ENCODE measurements around the gene INS. TPM values are rescaled to one million over a fixed set of nuclear protein-coding genes. Genes with fewer than 3 reads are reported as not detected.
"Not testable (repeated sequence)": the region's sequence is repeated elsewhere in the genome, so short reads cannot be mapped to it uniquely, and the experiment has no call there.

The INS gene
- total RNA-seq, 1 experiment from 2014 or later, result not detected

DNA sequence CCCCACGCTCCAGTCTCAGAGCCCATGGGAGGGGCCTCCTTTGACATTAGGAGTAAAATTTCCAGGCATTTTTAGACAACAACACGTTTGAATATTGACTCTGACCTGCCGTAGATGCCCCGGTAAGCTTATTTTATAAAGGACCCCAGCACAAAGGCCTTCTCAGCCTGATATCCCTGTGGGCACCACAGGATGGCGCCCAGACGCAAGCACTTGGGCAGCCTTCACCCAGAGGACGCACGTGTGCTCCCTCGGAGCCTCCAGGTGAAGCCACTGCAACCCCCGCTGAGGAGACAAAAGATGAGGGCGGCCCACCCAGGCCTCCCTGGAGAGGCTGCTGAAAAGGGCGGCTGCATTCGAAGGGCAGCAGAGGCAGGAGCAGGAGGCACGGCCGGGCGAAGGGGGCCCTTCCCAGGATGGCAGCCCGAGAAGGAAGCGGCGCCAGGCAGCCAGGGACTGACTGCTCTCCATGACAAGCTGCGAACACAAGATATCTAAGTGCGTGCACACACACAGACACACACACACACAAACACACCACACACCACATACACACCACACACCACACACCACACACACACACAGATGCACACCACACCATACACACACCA lies 25.8 kb upstream of the INS start:
- in situ Hi-C loops (cut with HindIII; ENCODE audit: low pct_unique_long_range_greater_than_20kb, low sequenced_read_pairs), result no loop called here
- no peak for DNase-seq (ENCODE audit: low read depth)

DNA sequence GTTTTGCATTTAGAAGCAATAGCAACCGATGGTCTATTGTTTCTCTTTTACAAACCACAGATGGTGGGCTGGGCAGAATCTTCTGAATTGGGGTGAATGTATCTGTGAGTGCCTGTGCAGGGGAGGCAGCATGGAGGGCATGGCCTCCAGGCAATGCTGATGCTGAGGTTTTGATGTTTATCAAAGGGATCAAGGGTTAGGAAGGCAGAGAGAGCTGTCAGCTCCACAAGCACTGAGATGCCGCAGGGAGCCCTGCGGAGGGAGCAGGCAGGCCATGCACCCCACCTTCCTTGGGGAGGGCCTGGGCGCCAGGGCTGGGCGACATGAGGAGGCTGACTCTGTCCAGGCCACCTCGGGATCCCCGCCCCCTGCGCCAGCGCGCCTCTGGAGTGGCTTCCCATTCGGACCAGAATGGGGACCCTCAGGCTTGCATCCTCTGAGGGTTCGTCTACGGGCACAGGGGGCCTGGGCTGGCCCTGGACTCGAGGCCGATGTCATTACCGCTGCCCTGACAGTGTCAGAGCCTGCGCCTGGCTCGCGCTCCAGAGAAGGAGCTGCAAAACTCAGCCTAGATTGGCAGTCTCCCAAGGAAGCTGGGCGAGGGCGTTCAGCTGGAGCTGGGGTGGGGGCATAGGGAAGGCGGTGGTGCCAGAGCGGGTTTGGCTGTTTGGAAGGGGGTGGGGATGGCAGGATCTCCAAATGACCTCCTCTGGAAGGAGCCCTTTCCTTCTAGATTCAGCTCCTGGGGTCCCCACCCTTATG lies 24.5 kb upstream of the INS start:
- DNase-seq (ENCODE audit: low read depth), result no peak
- in situ Hi-C loops (cut with HindIII; ENCODE audit: low pct_unique_long_range_greater_than_20kb, low sequenced_read_pairs), result no loop called here

DNA sequence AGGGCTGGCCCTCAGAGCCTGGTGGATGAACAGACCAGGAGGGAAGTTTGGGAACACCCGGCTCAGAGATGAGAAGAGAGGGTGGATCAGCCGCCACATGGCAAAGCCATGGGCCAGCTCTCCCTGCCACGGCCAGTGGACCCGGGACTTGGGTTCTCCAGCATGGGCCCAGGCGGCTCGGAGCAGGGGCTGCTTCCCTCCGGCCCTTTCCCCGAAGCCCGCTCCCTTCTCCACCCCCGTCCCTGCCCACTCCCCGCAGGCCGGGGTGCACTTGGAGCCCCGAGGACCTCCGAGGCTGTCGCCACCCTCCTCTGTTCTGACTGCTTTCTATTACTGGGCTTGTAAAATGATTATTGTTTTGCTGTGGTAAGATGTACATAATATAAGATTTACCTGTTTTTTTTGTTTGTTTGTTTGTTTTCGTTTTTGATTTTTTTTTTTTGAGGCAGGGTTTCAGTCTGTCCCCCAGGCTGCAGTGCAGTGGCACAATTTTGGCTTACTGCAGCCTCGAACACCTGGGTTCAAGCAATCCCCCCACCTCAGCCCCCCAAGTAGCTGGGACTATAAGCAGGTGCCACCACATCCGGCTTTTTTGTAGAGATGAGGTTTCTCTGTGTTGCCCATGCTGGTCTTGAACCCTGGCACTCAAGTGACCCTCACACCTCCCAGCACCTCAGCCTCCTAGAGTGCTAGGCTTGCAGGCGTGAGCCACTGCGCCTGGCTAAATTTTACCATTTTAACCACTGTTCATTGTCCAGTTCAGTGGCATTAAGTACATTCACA lies 21.9 kb upstream of the INS start:
- in situ Hi-C loops (cut with HindIII; ENCODE audit: low pct_unique_long_range_greater_than_20kb, low sequenced_read_pairs), result no loop called here
- no peak for DNase-seq (ENCODE audit: low read depth)

DNA sequence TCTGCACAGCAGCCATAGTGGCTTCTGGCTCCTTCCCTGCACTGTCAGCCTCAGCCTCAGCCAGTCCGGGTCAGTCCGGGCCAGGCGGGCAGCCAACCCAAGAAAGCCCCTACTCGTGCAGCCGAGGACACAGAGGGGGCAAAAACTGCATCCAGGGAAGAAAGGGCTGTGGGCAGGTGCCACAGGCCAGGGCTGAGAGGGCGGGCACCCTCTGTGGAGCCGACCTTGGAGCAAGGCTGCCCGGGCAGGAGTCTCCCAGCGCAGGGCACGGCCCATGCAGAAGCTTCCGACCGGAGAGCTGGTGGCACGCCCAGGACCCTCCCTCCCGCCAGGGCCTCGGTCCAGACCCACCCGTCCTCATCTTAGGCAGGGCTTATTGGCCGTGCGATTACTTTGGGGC lies 21.1 kb upstream of the INS start:
- DNase-seq (ENCODE audit: low read depth), result no peak
- in situ Hi-C loops (cut with HindIII; ENCODE audit: low pct_unique_long_range_greater_than_20kb, low sequenced_read_pairs), result no loop called here

DNA sequence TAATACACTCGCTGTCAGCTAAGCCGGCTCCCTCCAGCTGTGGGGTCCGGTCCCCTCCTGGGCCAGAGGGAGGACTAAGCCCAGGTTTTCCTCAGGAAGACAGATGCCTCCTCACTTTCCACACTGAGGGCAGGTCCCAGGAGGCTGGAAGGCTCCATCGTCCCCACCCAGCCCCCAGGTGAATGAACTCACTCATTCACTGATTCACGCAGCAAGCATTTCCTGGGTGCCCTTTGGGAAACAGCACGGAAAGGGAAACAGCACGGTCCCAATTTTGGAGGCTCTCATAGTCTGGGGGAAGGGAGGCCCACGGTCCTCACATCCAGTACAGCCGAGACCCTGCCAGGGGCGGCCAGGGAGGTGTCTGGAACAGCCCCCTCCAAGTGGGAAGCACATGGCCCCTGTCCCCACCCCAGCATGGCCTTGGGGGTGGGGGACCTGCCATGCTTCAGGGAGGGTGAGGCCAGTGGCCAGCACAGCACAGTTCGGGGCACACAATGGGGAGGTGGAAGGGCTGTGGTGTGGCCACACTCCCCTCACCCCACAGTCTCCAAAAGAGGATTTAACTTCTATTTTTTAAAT lies 19.9 kb upstream of the INS start:
- DNase-seq (ENCODE audit: low read depth), result no peak

DNA sequence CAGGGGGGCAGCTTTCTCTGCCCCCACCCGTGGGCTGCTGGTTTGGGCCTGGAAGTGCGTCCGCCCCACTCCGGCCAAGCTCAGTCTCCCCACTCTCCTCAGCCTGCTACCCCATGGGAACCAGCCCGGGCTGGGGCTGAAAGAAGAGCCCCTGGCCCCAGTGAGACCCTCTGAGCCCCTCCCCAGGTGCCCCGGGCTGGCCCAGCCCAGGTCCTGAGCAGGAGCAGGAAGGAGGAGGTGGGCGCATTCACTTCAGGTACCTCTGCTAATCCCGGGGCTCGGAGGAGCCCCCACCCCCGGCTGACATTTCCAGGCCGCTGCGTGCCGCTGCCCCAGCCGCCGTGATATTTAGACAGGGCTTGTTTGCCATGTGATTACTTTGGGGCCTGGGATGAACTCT lies 19.3 kb upstream of the INS start:
- in situ Hi-C loops (cut with HindIII; ENCODE audit: low pct_unique_long_range_greater_than_20kb, low sequenced_read_pairs), result no loop called here
- DNase-seq (ENCODE audit: low read depth), result no peak

More for the DNA sequence above, 19.9 kb upstream of the INS start:
- in situ Hi-C loops (cut with HindIII; ENCODE audit: low pct_unique_long_range_greater_than_20kb, low sequenced_read_pairs), result no loop called here

DNA sequence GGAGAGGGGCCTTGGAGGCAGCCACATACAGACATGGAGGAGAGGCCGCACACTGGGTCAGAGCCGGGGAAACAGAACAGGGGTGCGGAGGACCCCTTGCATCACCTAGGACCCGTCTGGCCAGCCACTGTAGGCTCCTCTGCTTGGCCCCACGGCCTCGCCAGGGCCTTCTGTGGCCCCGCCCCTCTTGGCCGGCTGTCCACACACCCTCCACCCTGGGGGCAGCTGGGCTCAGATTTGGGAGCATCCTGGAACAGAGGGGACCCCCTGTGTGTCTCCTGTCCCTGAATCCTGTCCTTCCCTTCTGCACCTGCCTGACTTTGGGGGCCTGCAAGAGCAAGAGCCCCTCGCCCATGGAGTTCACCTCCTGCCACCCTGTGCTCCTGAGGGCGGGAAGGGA lies 18.5 kb upstream of the INS start:
- DNase-seq (ENCODE audit: low read depth), result no peak
- in situ Hi-C loops (cut with HindIII; ENCODE audit: low pct_unique_long_range_greater_than_20kb, low sequenced_read_pairs), result no loop called here

DNA sequence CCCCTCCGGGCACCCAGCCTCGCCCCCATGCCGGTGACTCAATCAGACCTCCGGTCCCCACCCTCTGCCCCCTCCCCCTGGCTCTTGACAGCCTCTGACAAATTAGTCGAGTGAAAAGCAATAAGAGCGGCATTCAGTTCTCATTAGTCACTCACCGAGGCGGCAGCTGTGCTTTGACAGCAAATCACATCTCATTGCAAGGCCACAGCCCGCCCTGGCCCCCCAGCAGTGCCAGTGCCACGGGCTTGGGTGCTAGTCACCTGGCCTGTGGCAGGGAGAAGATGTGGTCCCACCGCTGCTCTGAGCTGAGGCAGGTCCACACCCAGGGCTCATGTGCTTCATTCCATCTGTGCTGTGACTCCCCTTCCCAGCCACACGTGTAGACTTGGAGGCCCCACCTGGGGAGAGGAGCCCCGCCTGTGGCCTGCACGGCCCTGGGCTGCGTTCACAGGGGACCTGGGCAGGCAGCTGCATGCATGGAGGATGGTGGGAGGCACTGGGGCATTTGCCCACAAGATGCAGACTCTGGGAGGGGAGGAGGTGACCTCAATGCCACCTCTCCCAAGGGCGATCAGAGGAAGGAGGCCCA lies 18.0 kb upstream of the INS start:
- peak; percentile 76 for DNase-seq (ENCODE audit: low read depth)
- in situ Hi-C loops (cut with HindIII; ENCODE audit: low pct_unique_long_range_greater_than_20kb, low sequenced_read_pairs), result no loop called here

DNA sequence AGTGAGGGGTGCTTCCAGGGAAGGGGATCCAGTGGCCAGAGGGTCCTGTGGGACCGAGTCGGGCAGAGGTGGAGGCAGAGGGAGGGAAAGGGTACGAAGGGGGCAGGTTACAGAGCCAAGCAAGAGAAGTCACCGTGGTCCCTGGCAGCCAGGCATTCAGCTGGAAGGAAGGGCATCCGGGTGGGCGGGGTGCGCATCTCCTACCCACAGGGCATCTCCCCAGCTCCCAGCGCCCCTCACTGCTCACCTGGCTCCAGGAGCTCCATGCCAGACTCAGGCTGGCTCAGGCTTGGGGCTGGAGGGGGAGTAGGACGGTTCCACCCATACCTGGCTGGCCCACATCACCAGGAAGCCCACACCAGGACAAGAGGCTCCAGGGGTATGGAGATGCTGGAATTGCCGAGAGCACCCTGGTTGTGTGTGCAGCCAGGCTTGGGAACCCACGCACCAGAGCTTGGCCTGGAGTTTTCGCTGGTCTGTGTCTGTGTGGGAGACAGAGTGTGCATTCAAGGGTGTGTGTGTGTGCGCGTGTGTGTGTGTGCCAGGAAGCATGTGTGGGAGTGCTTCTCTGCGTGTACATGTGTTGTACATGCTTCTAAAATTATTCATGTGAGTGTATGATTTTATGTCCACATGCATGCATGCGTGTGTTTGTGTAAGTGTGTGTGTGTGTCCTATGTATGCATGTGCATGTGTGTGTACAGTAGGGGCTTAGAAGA lies 17.2 kb upstream of the INS start:
- DNase-seq (ENCODE audit: low read depth); in situ Hi-C loops (cut with HindIII; ENCODE audit: low pct_unique_long_range_greater_than_20kb, low sequenced_read_pairs): not testable (repeated sequence)

DNA sequence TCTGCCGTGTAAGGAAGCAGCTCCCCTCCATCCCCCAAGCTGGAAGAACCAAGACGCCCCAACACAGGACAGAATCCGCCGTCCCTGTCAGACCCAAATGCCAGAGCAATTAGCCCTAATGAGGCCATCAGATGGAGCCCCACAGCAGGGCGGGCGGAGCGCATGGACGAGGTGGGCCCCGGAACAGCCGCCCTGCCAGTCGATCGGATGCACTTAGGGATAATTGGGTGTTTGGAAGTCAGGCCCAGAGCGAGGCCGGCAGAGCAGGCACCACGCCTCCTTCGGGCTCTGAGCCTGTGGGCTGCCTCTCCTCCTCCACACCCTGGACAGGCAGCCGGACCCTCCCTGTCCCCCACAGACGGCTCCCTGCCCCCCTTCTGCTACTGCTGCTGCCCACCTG lies 16.1 kb upstream of the INS start:
- in situ Hi-C loops (cut with HindIII; ENCODE audit: low pct_unique_long_range_greater_than_20kb, low sequenced_read_pairs), result no loop called here
- no peak for DNase-seq (ENCODE audit: low read depth)

DNA sequence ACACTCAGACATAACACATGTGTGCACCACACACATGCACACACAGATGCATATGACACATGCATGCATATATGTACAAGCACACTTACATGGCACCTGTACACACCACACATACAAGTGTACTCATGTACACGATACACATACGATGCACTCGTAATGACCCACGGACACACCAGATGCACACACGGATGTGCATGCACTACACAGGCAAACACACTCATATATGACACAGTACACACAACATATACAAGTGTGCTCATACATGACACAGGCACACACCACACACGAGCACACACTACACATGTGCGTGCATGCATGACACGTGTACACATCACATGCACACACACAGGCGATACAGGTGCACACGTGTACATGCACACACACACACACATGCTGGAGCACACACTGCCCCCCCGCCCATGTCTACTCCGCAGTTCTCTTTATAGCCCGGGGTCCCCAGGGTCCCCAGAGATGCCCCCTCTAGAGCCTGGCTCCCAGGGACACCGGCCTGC lies 15.4 kb upstream of the INS start:
- DNase-seq (ENCODE audit: low read depth), result no peak
- in situ Hi-C loops (cut with HindIII; ENCODE audit: low pct_unique_long_range_greater_than_20kb, low sequenced_read_pairs), result no loop called here

DNA sequence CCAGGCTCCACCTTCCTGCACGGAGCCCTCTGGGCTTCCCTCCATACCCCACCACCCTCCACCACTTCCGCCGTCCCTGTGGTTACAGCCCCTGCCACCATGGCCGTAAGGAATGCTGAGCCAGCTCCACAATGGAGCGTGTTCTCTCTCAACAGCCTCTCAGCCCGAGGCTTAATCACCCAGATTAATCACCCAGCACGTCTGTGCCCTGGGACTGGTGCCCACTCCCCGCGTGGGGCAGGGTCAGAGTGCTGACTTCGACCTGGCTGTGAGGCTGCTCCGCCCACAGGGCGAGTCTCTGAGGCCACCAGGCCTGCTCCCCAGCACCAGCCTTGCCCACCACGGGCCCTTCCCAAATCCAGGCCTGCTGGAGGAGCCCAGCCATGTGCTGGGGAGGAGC lies 14.7 kb upstream of the INS start:
- peak; percentile 20 for DNase-seq (ENCODE audit: low read depth)
- in situ Hi-C loops (cut with HindIII; ENCODE audit: low pct_unique_long_range_greater_than_20kb, low sequenced_read_pairs), result no loop called here

DNA sequence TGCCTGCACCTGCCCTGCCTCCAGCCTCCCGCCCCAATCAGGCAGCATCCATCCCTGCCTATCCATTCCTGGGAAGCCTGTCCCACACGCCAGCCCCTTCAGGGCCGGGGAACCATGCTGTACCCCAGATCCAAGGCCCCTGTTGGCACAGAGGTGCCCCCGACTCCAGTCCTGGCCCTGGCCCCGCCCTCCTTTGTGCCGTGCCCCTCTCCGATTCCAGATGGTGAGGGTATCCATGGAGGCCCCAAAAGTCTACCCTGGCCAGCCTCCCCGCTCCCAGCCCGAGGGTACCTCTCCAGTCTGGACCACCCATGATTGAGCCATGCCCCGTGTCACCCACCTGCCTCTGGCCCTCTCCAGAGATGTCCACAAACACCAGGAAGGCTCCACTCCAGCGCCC lies 13.4 kb upstream of the INS start:
- in situ Hi-C loops (cut with HindIII; ENCODE audit: low pct_unique_long_range_greater_than_20kb, low sequenced_read_pairs), result no loop called here
- DNase-seq (ENCODE audit: low read depth), result no peak

DNA sequence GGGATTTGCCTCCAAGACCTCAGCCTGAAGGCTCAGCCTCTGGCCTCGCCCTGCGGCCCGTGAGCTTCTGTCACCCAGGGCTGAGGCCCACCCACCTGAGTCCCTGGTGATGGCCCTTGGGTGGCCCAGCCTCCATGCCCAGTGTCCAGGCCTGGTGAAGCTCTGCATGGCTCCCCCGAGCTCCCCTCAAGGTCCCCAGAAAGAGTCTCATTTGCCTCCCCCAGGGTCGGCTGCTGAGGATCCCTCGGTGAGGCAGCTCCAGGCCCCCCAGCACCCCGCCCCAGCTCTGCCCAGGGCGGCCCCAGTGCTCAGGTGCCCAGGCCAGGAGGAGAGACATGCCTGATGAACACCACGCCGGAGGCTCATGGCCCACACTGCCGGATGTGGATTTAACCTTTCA lies 12.8 kb upstream of the INS start:
- in situ Hi-C loops (cut with HindIII; ENCODE audit: low pct_unique_long_range_greater_than_20kb, low sequenced_read_pairs), result no loop called here

DNA sequence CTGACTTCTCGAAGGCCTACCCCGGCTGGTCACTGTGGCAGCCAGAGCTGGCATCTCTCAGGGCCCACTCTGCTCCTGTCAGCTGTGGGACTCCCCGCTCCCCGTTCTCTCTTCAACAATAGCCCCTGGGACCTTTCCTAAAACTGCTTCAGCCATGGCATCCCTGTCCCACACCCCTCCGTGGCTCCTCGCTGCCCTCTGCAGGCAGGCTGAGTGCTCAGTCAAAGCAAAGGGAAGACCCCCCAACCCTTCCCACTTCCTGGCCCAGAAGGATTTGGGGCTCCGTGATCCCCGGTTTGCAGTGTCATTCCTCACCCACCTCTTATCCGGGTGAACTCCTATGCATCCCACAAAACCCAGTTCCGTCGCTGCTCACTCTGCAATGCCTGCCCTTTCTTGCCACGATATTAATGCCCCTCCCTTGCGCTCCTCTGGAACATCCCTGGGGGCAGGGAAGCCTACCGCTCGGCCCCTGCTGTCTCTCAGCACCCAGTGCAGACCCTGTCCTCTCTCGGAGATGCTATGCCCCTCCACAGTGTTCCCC lies 12.2 kb upstream of the INS start:
- DNase-seq (ENCODE audit: low read depth), result no peak
- in situ Hi-C loops (cut with HindIII; ENCODE audit: low pct_unique_long_range_greater_than_20kb, low sequenced_read_pairs), result no loop called here

More for the DNA sequence above, 12.8 kb upstream of the INS start:
- DNase-seq (ENCODE audit: low read depth), result no peak

DNA sequence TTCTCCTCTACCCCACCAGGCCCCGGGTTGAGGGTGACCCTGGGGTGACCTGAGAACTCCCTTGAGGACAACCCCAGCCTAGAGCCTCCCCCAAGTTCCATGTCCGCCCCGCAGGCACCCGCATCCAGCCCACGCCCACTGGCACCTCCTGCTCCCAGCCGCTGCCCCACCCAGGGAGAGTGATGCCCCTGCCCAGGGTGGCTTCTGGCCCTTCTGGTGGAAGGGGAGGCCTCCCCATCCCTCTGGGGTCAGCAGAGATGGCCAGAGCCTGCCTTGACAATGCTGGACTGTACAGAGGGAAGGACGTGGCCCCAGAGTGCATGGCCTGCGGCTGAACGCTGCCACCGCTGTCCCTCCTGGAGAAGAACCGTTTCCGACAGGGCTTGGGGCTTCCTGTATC lies 11.7 kb upstream of the INS start:
- DNase-seq (ENCODE audit: low read depth), result no peak
- in situ Hi-C loops (cut with HindIII; ENCODE audit: low pct_unique_long_range_greater_than_20kb, low sequenced_read_pairs), result no loop called here

DNA sequence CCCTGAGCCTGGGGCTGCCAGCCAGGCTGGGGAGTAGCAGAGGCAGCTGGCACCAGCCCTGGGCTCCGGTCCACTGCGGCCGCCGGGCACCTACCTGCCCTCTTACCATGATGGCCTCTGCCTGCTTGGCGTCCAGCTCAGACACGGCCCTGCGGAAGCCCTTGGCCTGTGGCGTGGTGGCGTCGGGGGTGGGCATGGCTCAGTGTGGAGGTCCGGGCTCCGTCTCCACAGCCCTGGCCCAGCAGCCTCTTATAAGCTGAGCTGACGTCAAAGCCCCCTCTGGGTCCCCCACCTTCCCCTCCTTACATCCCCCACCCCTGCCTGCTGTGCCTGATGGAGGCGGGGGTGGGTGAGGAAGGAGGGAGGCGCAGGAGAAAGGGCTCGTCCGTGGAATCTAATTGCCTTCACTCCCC lies 10.6 kb upstream of the INS start, which contains the start of gene TH:
Gene TH, minus strand, starts transcription at position 225 of the 413 bp plus-strand sequence. Its CDS starts 29 bp downstream, at position 196.
- in situ Hi-C loops (cut with HindIII; ENCODE audit: low pct_unique_long_range_greater_than_20kb, low sequenced_read_pairs), result no loop called here
- no peak for DNase-seq (ENCODE audit: low read depth)
